Endodermal cell (in vitro differentiated cells): ENCODE results near the gene IL3. TPM values are rescaled to one million over a fixed set of nuclear protein-coding genes. Genes with fewer than 3 reads are reported as not detected.

Experiments
- DNase-seq: peaks from one replicate; pipeline ENCODE4 v3.0.0-alpha.2; 2017
- H3K27ac ChIP-seq: 2 replicates; pipeline ENCODE4 v1.5.1; 2013; ENCODE audit warnings: mild to moderate bottlenecking, low read depth, low read length, moderate library complexity
- H3K27me3 ChIP-seq: 2 replicates; pipeline ENCODE4 v1.6.1; 2013; ENCODE audit warnings: mild to moderate bottlenecking, low read length, moderate library complexity; ENCODE audit not compliant: insufficient read depth, control insufficient read depth, poor library complexity, severe bottlenecking
- H3K36me3 ChIP-seq: 2 replicates; pipeline ENCODE4 v1.7.0; 2013; ENCODE audit warnings: mild to moderate bottlenecking, low read length, moderate library complexity; ENCODE audit not compliant: control insufficient read depth, insufficient read depth
- H3K4me1 ChIP-seq: one replicate; pipeline ENCODE4 v1.7.0; 2013; ENCODE audit warnings: low read length; ENCODE audit not compliant: control insufficient read depth, insufficient read depth
- H3K4me3 ChIP-seq: 2 replicates; pipeline ENCODE4 v1.5.1; 2013; ENCODE audit warnings: mild to moderate bottlenecking, low read length, moderate library complexity
- H3K9ac ChIP-seq: 2 replicates; pipeline ENCODE4 v1.6.1; 2013; ENCODE audit warnings: mild to moderate bottlenecking, low read length, moderate library complexity; ENCODE audit not compliant: poor library complexity, severe bottlenecking; ENCODE audit errors: extremely low read depth
- H3K9me3 ChIP-seq: 2 replicates; pipeline ENCODE4 v1.6.1; 2013; ENCODE audit warnings: mild to moderate bottlenecking, low read length, moderate library complexity; ENCODE audit not compliant: control insufficient read depth
- H3K27ac Mint-ChIP-seq: 2 replicates; pipeline ENCODE4 v1.8.0; 2020; ENCODE audit warnings: mixed read lengths
- H3K27me3 Mint-ChIP-seq: 2 replicates; pipeline ENCODE4 v1.8.0; 2021; ENCODE audit warnings: mild to moderate bottlenecking, mixed read lengths; ENCODE audit not compliant: insufficient read depth
- H3K36me3 Mint-ChIP-seq: 2 replicates; pipeline ENCODE4 v1.8.0; 2020; ENCODE audit warnings: low read depth, mixed read lengths
- H3K4me1 Mint-ChIP-seq: 2 replicates; pipeline ENCODE4 v1.8.0; 2020; ENCODE audit warnings: mixed read lengths
- H3K4me3 Mint-ChIP-seq: 2 replicates; pipeline ENCODE4 v1.8.0; 2020; ENCODE audit warnings: mild to moderate bottlenecking, moderate library complexity, mixed read lengths
- H3K9me3 Mint-ChIP-seq: 2 replicates; pipeline ENCODE4 v1.8.0; 2020; ENCODE audit warnings: mild to moderate bottlenecking, mixed read lengths
- CTCF ChIP-seq: fragments of 200-600 bp; sonication (generic); conservative IDR thresholded peaks from 2 replicates; pipeline ENCODE4 v1.5.0; 2021; ENCODE audit warnings: antibody characterized with exemption, mild to moderate bottlenecking
- WGBS, 2 experiments: methylation state at CpG; one replicate each; pipeline versions ENCODE4 v1.1.5 to v1.1.7; 2013; ENCODE audit warnings: missing lambda C conversion rate in 2 of 2, mixed read lengths in 1 of 2; ENCODE audit not compliant: insufficient coverage in 1 of 2, insufficient read length in 1 of 2; 5-methylcytosine and 5-hydroxymethylcytosine counted together
- total RNA-seq, 2 donors: library from RNA; stranded (reverse); fragmentation: NEBNext Ultra II Directional in 1 of 2; extraction: Animal tissue kit (Norgen Biotek cat#: 25700) in 1 of 2; gene quantifications; 2 replicates in 1 of 2; 3 replicates in 1 of 2; pipeline ENCODE4 v1.2.1, GENCODE V29; 2021

The IL3 gene
- total RNA-seq, 2 donors from 2014 or later, result not detected

- Mint-ChIP-seq H3K27ac (no peak overlapping the region), H3K9me3 (no peaks in the 10 kb centered on the region), H3K36me3 (no peaks in the 10 kb centered on the region), H3K4me1 (no peaks in the 10 kb centered on the region), H3K4me3 (no peak overlapping the region), H3K27me3 (peaks cover 4% of the 10 kb centered on the region)
- no peaks in the 10 kb centered on the region for H3K4me1 ChIP-seq
- no peaks in the 10 kb centered on the region for H3K9me3 ChIP-seq
- H3K9ac ChIP-seq, result no peak overlapping the region
- H3K27me3 ChIP-seq, result peaks cover 5% of the 10 kb centered on the region
- no peak for TF ChIP-seq CTCF
- no peak overlapping the region for H3K4me3 ChIP-seq
- DNase-seq, result no peak
- no peaks in the 10 kb centered on the region for H3K36me3 ChIP-seq
- 68 to 89% methylated on average over 2 to 4 of the region's 4 CpGs for WGBS, 2 experiments
- H3K27ac ChIP-seq, result no peak overlapping the region
These were observed 36.4 kb upstream of the IL3 start for GRCh38 chr5:132024117-132024435.

GRCh38 chr5:132024789-132025402 lies 35.6 kb upstream of the IL3 start:
- Mint-ChIP-seq H3K36me3 (no peaks in the 10 kb centered on the region), H3K4me1 (no peaks in the 10 kb centered on the region), H3K27me3 (peaks cover 2% of the 10 kb centered on the region), H3K9me3 (no peaks in the 10 kb centered on the region), H3K4me3 (no peak overlapping the region), H3K27ac (no peak overlapping the region)
- TF ChIP-seq CTCF, result no peak
- Histone ChIP-seq H3K36me3 (no peaks in the 10 kb centered on the region), H3K9me3 (no peaks in the 10 kb centered on the region), H3K27ac (no peak overlapping the region), H3K27me3 (no peaks in the 10 kb centered on the region), H3K4me1 (no peaks in the 10 kb centered on the region), H3K9ac (no peak overlapping the region), H3K4me3 (no peak overlapping the region)
- WGBS, 2 experiments, result 77 to 80% methylated on average over 8 of the region's 8 CpGs
- DNase-seq, result peak; percentile 76

GRCh38 chr5:132025403-132025971 lies 35.0 kb upstream of the IL3 start:
- no peak overlapping the region for H3K27ac ChIP-seq
- H3K9ac ChIP-seq, result no peak overlapping the region
- WGBS, 2 experiments, result 86 to 89% methylated on average over 5 to 7 of the region's 7 CpGs
- Mint-ChIP-seq H3K27me3 (peaks cover 2% of the 10 kb centered on the region), H3K36me3 (no peaks in the 10 kb centered on the region), H3K9me3 (no peaks in the 10 kb centered on the region), H3K4me1 (no peaks in the 10 kb centered on the region), H3K27ac (no peak overlapping the region), H3K4me3 (no peak overlapping the region)
- H3K27me3 ChIP-seq, result no peaks in the 10 kb centered on the region
- no peaks in the 10 kb centered on the region for H3K36me3 ChIP-seq
- no peak for DNase-seq
- TF ChIP-seq CTCF, result no peak
- H3K9me3 ChIP-seq, result no peaks in the 10 kb centered on the region
- no peak overlapping the region for H3K4me3 ChIP-seq
- no peaks in the 10 kb centered on the region for H3K4me1 ChIP-seq
